GM21825 (cell line): Measurements from ENCODE around the gene MEIOB.

ENCODE experiments used
- ATAC-seq: cut with Tn5 transposase; IDR thresholded peaks from one replicate; pipeline ENCODE4 v1.9.1; 2021; ENCODE audit warnings: mild to moderate bottlenecking, moderate library complexity; ENCODE audit not compliant: unreplicated experiment

MEIOB gene

GRCh38 chr16:1789643-1790045 lies 82.3 kb downstream of the MEIOB start:
- no peak for ATAC-seq

- no peak for ATAC-seq
Measured at GRCh38 chr16:1788708-1789100, 83.3 kb downstream of the MEIOB start.

- ATAC-seq, result no peak
Measured at GRCh38 chr16:1788095-1788707, 83.8 kb downstream of the MEIOB start.

GRCh38 chr16:1787322-1788094 lies 84.5 kb downstream of the MEIOB start:
- ATAC-seq, result no peak

- no peak for ATAC-seq
Measured at GRCh38 chr16:1787056-1787321, 85.0 kb downstream of the MEIOB start.

- no peak for ATAC-seq
Measured at GRCh38 chr16:1786242-1787055, 85.5 kb downstream of the MEIOB start.

GRCh38 chr16:1785846-1786170 lies 86.2 kb downstream of the MEIOB start:
- ATAC-seq, result no peak

- ATAC-seq, result no peak
Measured at GRCh38 chr16:1784977-1785845, 86.8 kb downstream of the MEIOB start.
